DOHH2 (cell line): ENCODE results near the gene COL2A1.

Experiments
- H3F3A ChIP-seq: fragments of 200-600 bp; sonication (generic), shearing (Covaris generic); 2 replicates; pipeline ENCODE4 v1.6.0; 2016; ENCODE audit warnings: antibody characterized with exemption, mild to moderate bottlenecking; ENCODE audit not compliant: control insufficient read depth, insufficient read depth
- H3K27ac ChIP-seq: fragments of 200-600 bp; sonication (generic); 2 replicates; pipeline ENCODE4 v1.5.1; 2014; ENCODE audit warnings: low read depth, mild to moderate bottlenecking, low read length, moderate library complexity
- H3K27me3 ChIP-seq: fragments of 200-600 bp; sonication (generic); 2 replicates; pipeline ENCODE4 v1.6.1; 2014; ENCODE audit warnings: mild to moderate bottlenecking, low read length, mixed read lengths; ENCODE audit not compliant: control insufficient read depth
- H3K36me3 ChIP-seq: fragments of 200-600 bp; sonication (generic); 2 replicates; pipeline ENCODE4 v1.6.1; 2014; ENCODE audit warnings: mild to moderate bottlenecking, low read length, moderate library complexity, mixed read lengths; ENCODE audit not compliant: control insufficient read depth
- H3K4me1 ChIP-seq: fragments of 200-600 bp; sonication (generic); 2 replicates; pipeline ENCODE4 v1.6.1; 2014; ENCODE audit warnings: mild to moderate bottlenecking, low read length, mixed read lengths; ENCODE audit not compliant: control insufficient read depth
- H3K4me2 ChIP-seq: fragments of 200-600 bp; sonication (generic); 2 replicates; pipeline ENCODE4 v1.6.0; 2014; ENCODE audit warnings: mild to moderate bottlenecking, low read length, moderate library complexity
- H3K4me3 ChIP-seq: fragments of 200-600 bp; sonication (generic); 2 replicates; pipeline ENCODE4 v1.5.1; 2014; ENCODE audit warnings: mild to moderate bottlenecking, low read length, mixed read lengths
- H3K79me2 ChIP-seq: fragments of 200-600 bp; sonication (generic); 2 replicates; pipeline ENCODE4 v1.6.1; 2014; ENCODE audit warnings: mild to moderate bottlenecking, low read length, mixed read lengths; ENCODE audit not compliant: control insufficient read depth
- H3K9me2 ChIP-seq: fragments of 200-600 bp; sonication (generic); replicated peaks from 2 replicates; pipeline ENCODE4 v1.6.1; 2014; ENCODE audit warnings: mild to moderate bottlenecking, low read length, mixed read lengths; ENCODE audit not compliant: control insufficient read depth
- H3K9me3 ChIP-seq: fragments of 200-600 bp; sonication (generic); 2 replicates; pipeline ENCODE4 v1.6.1; 2014; ENCODE audit warnings: antibody characterized with exemption, low read length, mixed read lengths; ENCODE audit not compliant: control insufficient read depth, insufficient read depth
- H4K20me1 ChIP-seq: fragments of 200-600 bp; sonication (generic); 2 replicates; pipeline ENCODE4 v1.6.0; 2014; ENCODE audit warnings: low read depth, mild to moderate bottlenecking, antibody characterized with exemption, low read length, moderate library complexity; ENCODE audit not compliant: control insufficient read depth, insufficient read depth
- EZH2phosphoT487 ChIP-seq: fragments of 200-600 bp; sonication (generic); IDR thresholded peaks from 2 replicates; pipeline ENCODE4 v1.6.1; 2017; ENCODE audit warnings: borderline replicate concordance, mild to moderate bottlenecking, antibody characterized with exemption, low read length, moderate library complexity, mixed read lengths
- TF ChIP-seq, protein P1 (sequence below): fragments of 200-600 bp; sonication (generic); IDR thresholded peaks from one replicate; pipeline ENCODE4 v1.5.1; 2014; ENCODE audit warnings: antibody characterized with exemption, mild to moderate bottlenecking, low read depth, low read length; ENCODE audit not compliant: poor library complexity, severe bottlenecking

Gene COL2A1

DNA sequence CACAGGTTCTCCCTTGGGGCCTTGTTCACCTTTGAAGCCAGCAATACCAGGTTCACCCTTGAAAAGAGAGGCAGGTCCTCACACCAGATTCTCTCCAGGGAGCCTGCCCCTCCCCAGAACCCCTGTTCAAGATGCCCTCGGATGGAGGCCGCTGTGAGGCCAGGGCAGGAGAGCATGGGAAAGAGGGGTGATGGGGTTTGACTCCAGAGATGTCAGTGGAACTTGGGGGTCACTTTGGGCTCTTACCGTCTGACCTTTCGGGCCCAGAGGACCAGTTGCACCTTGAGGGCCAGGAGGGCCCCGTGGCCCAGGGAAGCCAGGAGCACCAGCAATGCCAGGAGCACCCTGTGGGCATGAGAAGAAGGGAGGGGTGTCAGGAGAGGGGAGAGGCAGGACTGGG, 17.4 kb downstream of the COL2A1 start:
- H4K20me1 ChIP-seq, result no peaks in the 10 kb centered on the region
- no peaks in the 10 kb centered on the region for H3K79me2 ChIP-seq
- H3K4me3 ChIP-seq, result no peak overlapping the region
- peaks cover 4% of the 10 kb centered on the region; the same call in 1 of the 2 replicates for H3F3A ChIP-seq
- no peak for TF ChIP-seq EZH2phosphoT487
- TF ChIP-seq, protein P1, sequence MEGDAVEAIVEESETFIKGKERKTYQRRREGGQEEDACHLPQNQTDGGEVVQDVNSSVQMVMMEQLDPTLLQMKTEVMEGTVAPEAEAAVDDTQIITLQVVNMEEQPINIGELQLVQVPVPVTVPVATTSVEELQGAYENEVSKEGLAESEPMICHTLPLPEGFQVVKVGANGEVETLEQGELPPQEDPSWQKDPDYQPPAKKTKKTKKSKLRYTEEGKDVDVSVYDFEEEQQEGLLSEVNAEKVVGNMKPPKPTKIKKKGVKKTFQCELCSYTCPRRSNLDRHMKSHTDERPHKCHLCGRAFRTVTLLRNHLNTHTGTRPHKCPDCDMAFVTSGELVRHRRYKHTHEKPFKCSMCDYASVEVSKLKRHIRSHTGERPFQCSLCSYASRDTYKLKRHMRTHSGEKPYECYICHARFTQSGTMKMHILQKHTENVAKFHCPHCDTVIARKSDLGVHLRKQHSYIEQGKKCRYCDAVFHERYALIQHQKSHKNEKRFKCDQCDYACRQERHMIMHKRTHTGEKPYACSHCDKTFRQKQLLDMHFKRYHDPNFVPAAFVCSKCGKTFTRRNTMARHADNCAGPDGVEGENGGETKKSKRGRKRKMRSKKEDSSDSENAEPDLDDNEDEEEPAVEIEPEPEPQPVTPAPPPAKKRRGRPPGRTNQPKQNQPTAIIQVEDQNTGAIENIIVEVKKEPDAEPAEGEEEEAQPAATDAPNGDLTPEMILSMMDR, result no peak
- H3K4me1 ChIP-seq, result peaks cover 21% of the 10 kb centered on the region
- no peaks in the 10 kb centered on the region for H3K9me3 ChIP-seq
- no peaks in the 10 kb centered on the region for H3K9me2 ChIP-seq
- H3K27ac ChIP-seq, result no peak overlapping the region
- H3K4me2 ChIP-seq, result no peak overlapping the region
- H3K27me3 ChIP-seq, result no peaks in the 10 kb centered on the region
- H3K36me3 ChIP-seq, result no peaks in the 10 kb centered on the region

DNA sequence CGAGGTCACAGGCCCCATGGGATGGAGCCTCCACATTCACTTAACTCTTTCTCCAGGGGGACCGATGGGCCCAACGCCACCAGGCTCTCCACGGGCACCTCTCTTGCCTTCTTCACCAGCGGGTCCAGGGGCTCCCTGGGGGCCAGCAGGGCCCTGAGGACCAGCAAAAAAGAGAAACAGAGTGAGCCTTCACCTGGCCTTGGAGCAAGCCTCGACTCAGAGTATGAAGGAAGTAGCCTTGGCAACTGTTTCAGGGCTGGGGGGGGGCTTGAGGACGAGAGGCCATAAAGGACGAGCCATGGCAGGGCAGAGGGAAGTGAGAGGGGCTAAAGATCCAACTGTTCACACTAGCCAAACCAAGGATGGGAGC, 18.0 kb downstream of the COL2A1 start:
- Histone ChIP-seq H3F3A (peaks cover 4% of the 10 kb centered on the region; the same call in 1 of the 2 replicates), H3K9me3 (no peaks in the 10 kb centered on the region), H3K79me2 (no peaks in the 10 kb centered on the region), H3K4me1 (peaks cover 21% of the 10 kb centered on the region), H3K27ac (no peak overlapping the region), H4K20me1 (no peaks in the 10 kb centered on the region), H3K9me2 (no peaks in the 10 kb centered on the region), H3K4me2 (no peak overlapping the region), H3K27me3 (no peaks in the 10 kb centered on the region), H3K36me3 (no peaks in the 10 kb centered on the region), H3K4me3 (no peak overlapping the region)
- TF ChIP-seq, protein P1, result no peak
- no peak for TF ChIP-seq EZH2phosphoT487

DNA sequence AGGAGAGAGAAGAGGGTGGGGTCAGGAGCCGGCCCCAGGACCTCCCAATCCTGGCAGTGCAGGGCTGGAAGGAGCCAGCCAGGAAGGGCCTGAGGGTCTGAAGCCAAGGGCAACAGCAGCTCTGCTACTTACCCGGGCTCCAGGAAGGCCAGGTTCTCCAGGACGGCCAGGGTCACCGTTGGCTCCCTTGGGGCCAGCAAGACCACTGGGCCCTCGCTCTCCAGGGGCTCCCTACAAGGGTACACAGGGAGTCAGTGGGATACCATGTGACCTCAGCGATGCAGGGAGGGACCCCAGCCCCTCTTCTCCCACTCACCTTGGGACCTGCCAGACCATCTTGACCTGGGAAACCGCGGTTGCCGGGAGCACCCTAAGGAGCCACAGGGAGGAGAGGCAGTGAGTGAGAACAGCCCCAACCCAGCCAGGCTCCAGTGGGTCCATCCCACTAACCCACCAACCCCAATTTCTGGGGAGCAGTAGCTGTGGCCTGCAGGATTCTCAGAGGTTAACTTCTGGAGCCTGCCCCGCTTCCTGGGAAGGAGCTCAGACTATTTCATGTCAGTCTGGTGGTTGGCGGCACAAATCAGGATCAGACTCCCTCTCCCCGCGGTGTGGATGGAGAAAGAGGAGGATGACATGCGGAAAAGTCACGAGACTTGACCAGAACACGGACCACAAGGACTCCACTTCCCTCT, 18.5 kb downstream of the COL2A1 start:
- Histone ChIP-seq H3K36me3 (no peaks in the 10 kb centered on the region), H3F3A (peaks cover 4% of the 10 kb centered on the region; the same call in 1 of the 2 replicates), H3K9me2 (no peaks in the 10 kb centered on the region), H3K27me3 (no peaks in the 10 kb centered on the region), H3K27ac (no peak overlapping the region), H3K79me2 (no peaks in the 10 kb centered on the region), H3K9me3 (no peaks in the 10 kb centered on the region), H4K20me1 (no peaks in the 10 kb centered on the region), H3K4me3 (no peak overlapping the region), H3K4me2 (no peak overlapping the region), H3K4me1 (peaks cover 15% of the 10 kb centered on the region)
- TF ChIP-seq, protein P1, result no peak
- TF ChIP-seq EZH2phosphoT487, result no peak
